Smooth muscle cell (in vitro differentiated cells): ENCODE data around the gene VDAC1. TPM values are rescaled to one million over a fixed set of nuclear protein-coding genes. Genes with fewer than 3 reads are reported as not detected.

Experiments used
- DNase-seq: peaks from one replicate; lab custom pipeline; 2025; ENCODE audit not compliant: unreplicated experiment; lab: John Stamatoyannopoulos, UW
- H2AFZ ChIP-seq: fragments of 200-600 bp; sonication (generic); 2 replicates; pipeline ENCODE4 v1.6.0; 2016; ENCODE audit warnings: antibody characterized with exemption, low read depth, mild to moderate bottlenecking
- H3F3A ChIP-seq: fragments of 200-600 bp; sonication (generic); 2 replicates; pipeline ENCODE4 v1.6.0; 2017; ENCODE audit warnings: antibody characterized with exemption, low read depth
- H3K27ac ChIP-seq: fragments of 200-600 bp; sonication (generic); 2 replicates; pipeline ENCODE4 v1.5.1; 2016; ENCODE audit warnings: low read depth, mild to moderate bottlenecking
- H3K27me3 ChIP-seq: fragments of 200-600 bp; sonication (generic); 2 replicates; pipeline ENCODE4 v1.6.1; 2016; ENCODE audit warnings: low read depth, mild to moderate bottlenecking
- H3K36me3 ChIP-seq: fragments of 200-600 bp; sonication (generic); 2 replicates; pipeline ENCODE4 v1.5.1; 2016; ENCODE audit warnings: low read depth
- H3K4me1 ChIP-seq: fragments of 200-600 bp; sonication (generic); 2 replicates; pipeline ENCODE4 v1.5.1; 2016; ENCODE audit warnings: low read depth
- H3K4me2 ChIP-seq: fragments of 200-600 bp; sonication (generic); 2 replicates; pipeline ENCODE4 v1.6.0; 2016; ENCODE audit warnings: mild to moderate bottlenecking
- H3K4me3 ChIP-seq: fragments of 200-600 bp; sonication (generic); 2 replicates; pipeline ENCODE4 v1.5.1; 2016; ENCODE audit warnings: mild to moderate bottlenecking
- H3K79me2 ChIP-seq: fragments of 200-600 bp; sonication (generic); 2 replicates; pipeline ENCODE4 v1.6.0; 2016; ENCODE audit warnings: low read depth, mild to moderate bottlenecking
- H3K9ac ChIP-seq: fragments of 200-600 bp; sonication (generic); 2 replicates; pipeline ENCODE4 v1.6.0; 2016; ENCODE audit warnings: low read depth
- H3K9me3 ChIP-seq: fragments of 200-600 bp; sonication (generic); replicated peaks from 2 replicates; pipeline ENCODE4 v1.5.1; 2016; ENCODE audit warnings: low read depth
- H4K20me1 ChIP-seq: fragments of 200-600 bp; sonication (generic); 2 replicates; pipeline ENCODE4 v1.6.0; 2016; ENCODE audit warnings: low read depth
- WGBS: methylation state at CpG from one replicate; pipeline ENCODE4 v1.1.7; 2016; ENCODE audit warnings: low lambda C conversion rate; 5-methylcytosine and 5-hydroxymethylcytosine counted together
- polyA plus RNA-seq: library from polyadenylated mRNA; unstranded; fragments of >200 nt; fragmentation: Nextera tagmentation; extraction: Ambion mirVana; gene quantifications from 2 replicates; pipeline ENCODE4 v1.2.1, GENCODE V29; 2016
- total RNA-seq: library from RNA; depleted of rRNA; stranded (reverse); fragments of >200 nt; gene quantifications from 2 replicates; pipeline ENCODE4 v1.2.3, GENCODE V29; 2014
- TF ChIP-seq, protein P1 (sequence below): fragments of 200-600 bp; sonication (generic); IDR thresholded peaks from 2 replicates; pipeline ENCODE4 v1.5.1; 2017; ENCODE audit warnings: borderline replicate concordance, mild to moderate bottlenecking, antibody characterized with exemption; ENCODE audit not compliant: insufficient read depth, poor library complexity, severe bottlenecking

The VDAC1 gene
- total and polyA plus RNA-seq, 2 experiments from 2014 or later, result 221 to 252 TPM

DNA sequence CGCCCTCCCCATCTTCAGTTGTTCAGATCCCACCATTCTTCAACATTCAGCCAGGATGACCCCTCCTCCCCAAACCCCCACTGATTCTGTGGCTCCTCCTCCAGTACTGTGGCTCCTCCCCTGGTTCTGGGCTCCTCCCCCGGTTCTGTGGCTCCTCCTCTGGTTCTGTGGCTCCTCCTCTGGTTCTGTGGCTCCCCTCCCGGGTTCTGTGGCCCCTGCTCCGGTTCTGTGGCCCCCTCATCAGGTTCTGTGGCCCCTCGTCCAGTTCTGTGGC, 69.2 kb downstream of the VDAC1 start:
- Histone ChIP-seq H3K27me3 (no peaks in the 10 kb centered on the region), H3K9me3 (no peaks in the 10 kb centered on the region), H3K4me3 (no peak overlapping the region), H3K9ac (no peak overlapping the region), H3K4me1 (no peaks in the 10 kb centered on the region), H3K36me3 (no peaks in the 10 kb centered on the region), H3K4me2 (no peak overlapping the region), H3K27ac (no peak overlapping the region), H4K20me1 (no peaks in the 10 kb centered on the region), H2AFZ (no peak overlapping the region), H3K79me2 (no peaks in the 10 kb centered on the region), H3F3A (no peaks in the 10 kb centered on the region)
- 95% methylated on average over 5 of the region's 5 CpGs for WGBS
- TF ChIP-seq, protein P1, sequence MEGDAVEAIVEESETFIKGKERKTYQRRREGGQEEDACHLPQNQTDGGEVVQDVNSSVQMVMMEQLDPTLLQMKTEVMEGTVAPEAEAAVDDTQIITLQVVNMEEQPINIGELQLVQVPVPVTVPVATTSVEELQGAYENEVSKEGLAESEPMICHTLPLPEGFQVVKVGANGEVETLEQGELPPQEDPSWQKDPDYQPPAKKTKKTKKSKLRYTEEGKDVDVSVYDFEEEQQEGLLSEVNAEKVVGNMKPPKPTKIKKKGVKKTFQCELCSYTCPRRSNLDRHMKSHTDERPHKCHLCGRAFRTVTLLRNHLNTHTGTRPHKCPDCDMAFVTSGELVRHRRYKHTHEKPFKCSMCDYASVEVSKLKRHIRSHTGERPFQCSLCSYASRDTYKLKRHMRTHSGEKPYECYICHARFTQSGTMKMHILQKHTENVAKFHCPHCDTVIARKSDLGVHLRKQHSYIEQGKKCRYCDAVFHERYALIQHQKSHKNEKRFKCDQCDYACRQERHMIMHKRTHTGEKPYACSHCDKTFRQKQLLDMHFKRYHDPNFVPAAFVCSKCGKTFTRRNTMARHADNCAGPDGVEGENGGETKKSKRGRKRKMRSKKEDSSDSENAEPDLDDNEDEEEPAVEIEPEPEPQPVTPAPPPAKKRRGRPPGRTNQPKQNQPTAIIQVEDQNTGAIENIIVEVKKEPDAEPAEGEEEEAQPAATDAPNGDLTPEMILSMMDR, result no peak
- DNase-seq, result no peak

GRCh38 chr5:133934822-133935666, 69.7 kb downstream of the VDAC1 start:
- 88% methylated on average over 5 of the region's 5 CpGs for WGBS

GRCh38 chr5:133934311-133934710, 70.5 kb downstream of the VDAC1 start:
- H3K4me2 ChIP-seq, result no peak overlapping the region
- H3K4me1 ChIP-seq, result no peaks in the 10 kb centered on the region
- WGBS, result 95% methylated on average over 5 of the region's 5 CpGs
- H3K27ac ChIP-seq, result no peak overlapping the region
- H3F3A ChIP-seq, result no peaks in the 10 kb centered on the region
- H3K9me3 ChIP-seq, result no peaks in the 10 kb centered on the region
- no peak overlapping the region for H3K4me3 ChIP-seq
- H2AFZ ChIP-seq, result no peak overlapping the region
- DNase-seq, result no peak
- no peaks in the 10 kb centered on the region for H3K36me3 ChIP-seq
- no peak overlapping the region for H3K9ac ChIP-seq
- TF ChIP-seq, protein P1, result no peak
- H4K20me1 ChIP-seq, result no peaks in the 10 kb centered on the region
- no peaks in the 10 kb centered on the region for H3K79me2 ChIP-seq
- H3K27me3 ChIP-seq, result no peaks in the 10 kb centered on the region

More at GRCh38 chr5:133934822-133935666, 69.7 kb downstream of the VDAC1 start:
- Histone ChIP-seq H3F3A (no peaks in the 10 kb centered on the region), H3K9ac (no peak overlapping the region), H3K4me1 (no peaks in the 10 kb centered on the region), H3K9me3 (no peaks in the 10 kb centered on the region), H3K36me3 (no peaks in the 10 kb centered on the region), H3K27ac (no peak overlapping the region), H3K4me3 (no peak overlapping the region), H2AFZ (no peak overlapping the region), H4K20me1 (no peaks in the 10 kb centered on the region), H3K27me3 (no peaks in the 10 kb centered on the region), H3K79me2 (no peaks in the 10 kb centered on the region), H3K4me2 (no peak overlapping the region)
- TF ChIP-seq, protein P1, result no peak
- no peak for DNase-seq

DNA sequence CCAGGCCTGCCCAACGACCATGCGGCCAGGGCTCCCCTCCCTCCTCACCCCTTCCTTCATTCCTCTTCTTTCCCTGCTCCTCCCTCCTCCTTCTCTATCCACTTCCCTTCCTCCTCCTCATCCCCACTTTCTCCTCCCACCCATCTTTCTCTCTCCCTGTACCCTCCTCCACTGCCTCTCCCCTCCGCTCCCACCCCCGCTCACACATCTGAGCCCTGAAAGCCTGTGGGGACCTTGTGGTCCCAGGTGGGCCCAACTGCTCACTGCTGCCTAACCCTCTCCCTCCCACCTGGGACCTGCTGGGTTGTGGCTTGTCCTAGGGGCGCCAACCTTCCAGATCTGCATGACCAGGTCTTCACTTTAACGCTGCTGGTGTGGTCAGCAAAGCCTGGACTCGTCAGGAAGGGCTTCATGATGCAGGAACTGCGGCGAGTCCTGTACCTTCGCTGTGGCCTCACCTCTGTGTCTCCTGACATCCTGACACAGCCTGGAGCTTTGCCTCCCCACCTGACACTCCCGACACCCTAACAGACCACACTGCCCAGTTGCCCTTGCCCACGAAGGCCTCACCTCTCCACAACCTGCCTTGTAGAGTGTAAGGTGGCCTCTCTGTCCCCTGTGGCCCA, 71.0 kb downstream of the VDAC1 start:
- Histone ChIP-seq H4K20me1 (no peaks in the 10 kb centered on the region), H3K4me1 (no peaks in the 10 kb centered on the region), H2AFZ (no peak overlapping the region), H3K79me2 (no peaks in the 10 kb centered on the region), H3K9me3 (no peaks in the 10 kb centered on the region), H3K27me3 (no peaks in the 10 kb centered on the region), H3K27ac (no peak overlapping the region), H3K36me3 (no peaks in the 10 kb centered on the region), H3K4me3 (no peak overlapping the region), H3K9ac (no peak overlapping the region), H3F3A (no peaks in the 10 kb centered on the region), H3K4me2 (no peak overlapping the region)
- DNase-seq, result no peak
- 91% methylated on average over 12 of the region's 12 CpGs for WGBS
- TF ChIP-seq, protein P1, result no peak
